K562 (cell line): ENCODE data around the gene ERAP2. TPM values are rescaled to one million over a fixed set of nuclear protein-coding genes. Genes with fewer than 3 reads are reported as not detected.
A peak's percentile ranks its signal among the peaks of the same experiment; 100 is the strongest.

Source experiments
- ATAC-seq: fragments of 200-7000 bp; cut with Tn5 transposase; 3 replicates; pipeline ENCODE4 v1.9.1; 2020; ENCODE audit warnings: moderate library complexity
- BruUV-seq: library from RNA; stranded (reverse); fragments of 400-500 nt; replicated peaks from 2 replicates; lab custom pipeline; 2021; lab: Mats Ljungman, UMichigan
- CTCF ChIA-PET: fragments of 300-600 bp; formaldehyde crosslinking; extraction: SDS; loops from one replicate; lab custom pipeline; 2021; ENCODE audit warnings: low intra/inter-chr PET ratio; lab: Yijun Ruan, JAX
- POLR2A ChIA-PET: fragments of 300-600, 350-650 bp; sonication (Branson Sonifier 250); formaldehyde crosslinking; extraction: SDS; loops from one replicate; lab custom pipeline; 2021; ENCODE audit warnings: antibody characterized with exemption, inconsistent platforms; lab: Yijun Ruan, JAX
- DNase-seq, 4 experiments: peaks; one replicate each; pipeline versions ENCODE4 v3.0.0 to v3.0.0-alpha.2; 2011 to 2018; ENCODE audit warnings: low spot score in 3 of 4, mixed read lengths in 3 of 4; ENCODE audit errors: extremely low read depth in 1 of 4
- FAIRE-seq: peaks from 2 replicates; lab custom pipeline; 2011; peaks lifted over from hg19 to GRCh38; lab: Jason Lieb, UNC
- H2AFZ ChIP-seq: 2 replicates; pipeline ENCODE4 v1.6.0; 2011; ENCODE audit warnings: low read depth, low read length, control low read depth, inconsistent platforms
- H3K27ac ChIP-seq: fragments of 200-600 bp; 3 replicates; pipeline ENCODE4 v1.8.0; 2011; ENCODE audit warnings: low read depth, mild to moderate bottlenecking, control low read depth, inconsistent platforms, low read length, moderate library complexity, mixed read lengths; ENCODE audit errors: extremely low read depth
- H3K27me3 ChIP-seq, 2 experiments: fragments of 300-600 bp in 1 of 2; 2 replicates in 1 of 2; 3 replicates in 1 of 2; pipeline versions ENCODE4 v1.6.0 to v1.8.0; 2011; ENCODE audit warnings: inconsistent platforms in 2 of 2, low read length in 2 of 2, mild to moderate bottlenecking in 1 of 2, mixed read lengths in 1 of 2, moderate library complexity in 1 of 2; ENCODE audit not compliant: control insufficient read depth in 2 of 2, insufficient read depth in 2 of 2
- H3K36me3 ChIP-seq: fragments of 300-600 bp; 3 replicates; pipeline ENCODE4 v1.8.0; 2011; ENCODE audit warnings: mild to moderate bottlenecking, low read length, inconsistent platforms; ENCODE audit not compliant: control insufficient read depth, insufficient read depth
- H3K4me1 ChIP-seq, 2 experiments: fragments of 200-600 bp in 1 of 2; replicated peaks in 1 of 2; 2 replicates in 1 of 2; 3 replicates in 1 of 2; pipeline versions ENCODE4 v1.5.1 to v1.8.0; 2011; ENCODE audit warnings: inconsistent platforms in 2 of 2, low read length in 2 of 2, mild to moderate bottlenecking in 1 of 2, mixed read lengths in 1 of 2, moderate library complexity in 1 of 2; ENCODE audit not compliant: control insufficient read depth in 2 of 2, insufficient read depth in 2 of 2
- H3K4me2 ChIP-seq: 2 replicates; pipeline ENCODE4 v1.6.1; 2011; ENCODE audit warnings: low read length, control low read depth, inconsistent platforms, mixed read lengths; ENCODE audit not compliant: insufficient read depth
- H3K4me3 ChIP-seq: fragments of 200-600 bp; sonication (generic), shearing (Covaris generic); 2 replicates; pipeline ENCODE4 v1.5.1; 2016; ENCODE audit warnings: control low read depth, inconsistent platforms
- H3K79me2 ChIP-seq: fragments of 200-600 bp; 3 replicates; pipeline ENCODE4 v1.8.0; 2011; ENCODE audit warnings: low read length, inconsistent platforms; ENCODE audit not compliant: control insufficient read depth, insufficient read depth
- H3K9ac ChIP-seq, 2 experiments: 2 replicates each; pipeline versions ENCODE4 v1.6.0 to v1.6.1; 2011; ENCODE audit warnings: low read depth in 2 of 2, low read length in 2 of 2, control low read depth in 1 of 2, inconsistent platforms in 1 of 2, mild to moderate bottlenecking in 1 of 2, mixed read lengths in 1 of 2; ENCODE audit not compliant: insufficient read depth in 1 of 2
- H3K9me1 ChIP-seq: one replicate; pipeline ENCODE4 v1.6.0; 2011; ENCODE audit warnings: inconsistent platforms, mild to moderate bottlenecking, low read length, moderate library complexity; ENCODE audit not compliant: control insufficient read depth, insufficient read depth
- H3K9me3 ChIP-seq: replicated peaks from 2 replicates; pipeline ENCODE4 v1.5.1; 2011; ENCODE audit warnings: low read depth, low read length, inconsistent platforms; ENCODE audit not compliant: control insufficient read depth, insufficient read depth
- H4K20me1 ChIP-seq: replicated peaks from 2 replicates; pipeline ENCODE4 v1.6.1; 2011; ENCODE audit warnings: low read length, inconsistent platforms, mixed read lengths; ENCODE audit not compliant: control insufficient read depth, insufficient read depth
- CCNT2 ChIP-seq: IDR thresholded peaks from 2 replicates; pipeline ENCODE4 v1.6.1; 2011; ENCODE audit warnings: borderline replicate concordance, low read depth, mild to moderate bottlenecking, moderate library complexity, mixed read lengths, low read length; ENCODE audit not compliant: insufficient read length; ENCODE audit errors: extremely low read depth
- E2F3 ChIP-seq: fragments of 250-450 bp; sonication (Bioruptor Pico); IDR thresholded peaks from 2 replicates; pipeline ENCODE4 v1.4.0; 2020; ENCODE audit warnings: mild to moderate bottlenecking
- KAT2B ChIP-seq: IDR thresholded peaks from one replicate; pipeline ENCODE4 v1.6.1; 2012; ENCODE audit warnings: low read depth, mild to moderate bottlenecking, control low read depth, inconsistent platforms, low read length, moderate library complexity
- KDM1A ChIP-seq, 2 experiments: fragments of 450-650 bp; IDR thresholded peaks; 2 replicates each; pipeline ENCODE4 v1.6.1; 2016; ENCODE audit warnings: mild to moderate bottlenecking in 2 of 2
- KHSRP ChIP-seq: fragments of 450-650 bp; IDR thresholded peaks from 2 replicates; pipeline ENCODE4 v1.6.1; 2017
- MAFG ChIP-seq: fragments of 450-650 bp; conservative IDR thresholded peaks from 2 replicates; pipeline ENCODE4 v1.6.1; 2016; ENCODE audit warnings: missing genetic modification characterization, missing compliant biosample characterization
- MEIS2 ChIP-seq: fragments of 450-650 bp; IDR thresholded peaks from 2 replicates; pipeline ENCODE4 v1.6.1; 2014; ENCODE audit warnings: mild to moderate bottlenecking; ENCODE audit not compliant: partially characterized antibody
- RBM14 ChIP-seq: fragments of 200-400 bp; formaldehyde crosslinking; IDR thresholded peaks from 2 replicates; pipeline ENCODE4 v1.6.1; 2018; ENCODE audit warnings: low read depth, mild to moderate bottlenecking, low read length, moderate library complexity, borderline replicate concordance; ENCODE audit not compliant: insufficient read depth
- SRSF1 ChIP-seq: fragments of 200-400 bp; formaldehyde crosslinking; IDR thresholded peaks from 2 replicates; pipeline ENCODE4 v1.6.1; 2017; ENCODE audit warnings: mild to moderate bottlenecking, low read depth, low read length, moderate library complexity
- TCF7 ChIP-seq: sonication (generic); IDR thresholded peaks from 2 replicates; pipeline ENCODE4 v1.6.1; 2016; ENCODE audit warnings: antibody characterized with exemption, borderline replicate concordance
- XRCC3 ChIP-seq: fragments of 450-650 bp; IDR thresholded peaks from 2 replicates; pipeline ENCODE4 v1.6.1; 2017; ENCODE audit warnings: mild to moderate bottlenecking, moderate library complexity
- ZBED1 ChIP-seq: IDR thresholded peaks from 2 replicates; pipeline ENCODE4 v1.6.1; 2014
- ZNF146 ChIP-seq: IDR thresholded peaks from one replicate; pipeline ENCODE4 v1.6.1; 2018; ENCODE audit warnings: missing compliant biosample characterization; ENCODE audit not compliant: unreplicated experiment
- WGBS: fragments of 100-300 bp; shearing (Covaris generic); methylation state at CpG from one replicate; pipeline ENCODE4 v1.1.6; 2016; ENCODE audit warnings: low coverage, mixed read lengths; ENCODE audit not compliant: insufficient coverage; ENCODE audit errors: missing lambda C conversion rate; 5-methylcytosine and 5-hydroxymethylcytosine counted together
- in situ Hi-C: fragments of 300-500 bp; cut with MboI; formaldehyde crosslinking; loops from 4 replicates; pipeline ENCODE4 v1.15.0; 2018; ENCODE audit warnings: inconsistent platforms, mixed read lengths
- intact Hi-C: fragments of 100-400 bp; cut with micrococcal nuclease; formaldehyde crosslinking; loops from 2 replicates; pipeline ENCODE4 v1.14.2; 2022
- polyA plus RNA-seq, 8 experiments: library from polyadenylated mRNA; depleted of rRNA in 4 of 8; stranded (reverse) in 5 of 8; unstranded in 3 of 8; fragments of >200 nt; fragmentation: Nextera tagmentation in 2 of 8; fragmentation: Illumina TruSeq in 1 of 8; extraction: Ambion mirVana in 2 of 8; extraction: Trizol in 1 of 8; gene quantifications; 2 replicates each; pipeline versions ENCODE4 v1.2.1 to v1.2.3, GENCODE V29; 2011 to 2014; ENCODE audit warnings: inconsistent platforms in 1 of 8, missing spikeins in 1 of 8
- total RNA-seq, 7 experiments: library from RNA; depleted of rRNA in 6 of 7; stranded (reverse); fragments of >200 nt in 6 of 7; fragmentation: Illumina TruSeq in 2 of 7; extraction: Trizol in 2 of 7; gene quantifications; 2 replicates each; pipeline versions ENCODE4 v1.2.1 to v1.2.3, GENCODE V29; 2011 to 2021; ENCODE audit warnings: low replicate concordance in 1 of 7
- TF ChIP-seq, protein P1 (sequence below): sonication (generic); formaldehyde crosslinking; IDR thresholded peaks from 2 replicates; pipeline ENCODE4 v1.8.1; 2023; ENCODE audit warnings: mild to moderate bottlenecking, missing genetic modification reagents, moderate library complexity

Gene ERAP2
- total and polyA plus RNA-seq, 9 of the 15 experiments (the other 6 are each of a cell fraction or from before 2014, with no cell fraction given), result 0.93 to 4.0 (median 2.1) TPM

GRCh38 chr5:96871027-96871399, 5.3 kb upstream of the ERAP2 start:
- Histone ChIP-seq H3K4me1 (peaks cover 0 to 16% of the 10 kb centered on the region in 2 experiments; a peak in 2 of 5 replicates), H3K9me3 (no peaks in the 10 kb centered on the region), H3K36me3 (no peaks in the 10 kb centered on the region), H4K20me1 (no peaks in the 10 kb centered on the region), H3K9me1 (no peaks in the 10 kb centered on the region), H3K4me3 (no peak overlapping the region), H3K27me3 (no peaks in the 10 kb centered on the region), H3K4me2 (no peak overlapping the region), H3K27ac (no peak overlapping the region), H3K79me2 (no peaks in the 10 kb centered on the region), H2AFZ (0 out of 2 replicates have a peak overlapping the region, but pooled peaks have one; percentile 1), H3K9ac (no peak overlapping the region)
- ChIA-PET CTCF (interaction anchor here (0.6 to 1.2 kb wide), 2 partner anchors 287 to 291 kb away, joined by 3 to 4 read pairs; no protein-coding TSS in a partner anchor), POLR2A (no interaction called here)
- 33% methylated on average over 2 of the region's 2 CpGs for WGBS
- in situ Hi-C loops, result no loop called here
- intact Hi-C loops, result no loop called here
- no TSS peak for BruUV-seq
- FAIRE-seq, result no peak
- no peak for ATAC-seq
- no peak for TF ChIP-seq TCF7
- TF ChIP-seq XRCC3, result no peak
- no peak for TF ChIP-seq KDM1A (IDR thresholded peaks at IDR 0.05)
- TF ChIP-seq ZNF146, result no peak
- no peak for TF ChIP-seq ZBED1
- no peak for TF ChIP-seq MEIS2
- no peak for TF ChIP-seq E2F3 (CRISPR knock-in tag)
- no peak for TF ChIP-seq MAFG
- TF ChIP-seq, protein P1, sequence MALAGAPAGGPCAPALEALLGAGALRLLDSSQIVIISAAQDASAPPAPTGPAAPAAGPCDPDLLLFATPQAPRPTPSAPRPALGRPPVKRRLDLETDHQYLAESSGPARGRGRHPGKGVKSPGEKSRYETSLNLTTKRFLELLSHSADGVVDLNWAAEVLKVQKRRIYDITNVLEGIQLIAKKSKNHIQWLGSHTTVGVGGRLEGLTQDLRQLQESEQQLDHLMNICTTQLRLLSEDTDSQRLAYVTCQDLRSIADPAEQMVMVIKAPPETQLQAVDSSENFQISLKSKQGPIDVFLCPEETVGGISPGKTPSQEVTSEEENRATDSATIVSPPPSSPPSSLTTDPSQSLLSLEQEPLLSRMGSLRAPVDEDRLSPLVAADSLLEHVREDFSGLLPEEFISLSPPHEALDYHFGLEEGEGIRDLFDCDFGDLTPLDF, result no peak
- no peak for TF ChIP-seq SRSF1
- TF ChIP-seq RBM14, result no peak
- TF ChIP-seq KHSRP, result no peak
- no peak for TF ChIP-seq KAT2B
- TF ChIP-seq CCNT2, result no peak
- DNase-seq, result no peak
